GM18526 (cell line): Measurements from ENCODE around the gene RIPK4.

Source experiments
- POLR2A ChIP-seq: IDR thresholded peaks from 3 replicates; pipeline ENCODE4 v1.6.1; 2011; ENCODE audit not compliant: insufficient read length; ENCODE audit errors: extremely low read depth

Gene RIPK4

DNA sequence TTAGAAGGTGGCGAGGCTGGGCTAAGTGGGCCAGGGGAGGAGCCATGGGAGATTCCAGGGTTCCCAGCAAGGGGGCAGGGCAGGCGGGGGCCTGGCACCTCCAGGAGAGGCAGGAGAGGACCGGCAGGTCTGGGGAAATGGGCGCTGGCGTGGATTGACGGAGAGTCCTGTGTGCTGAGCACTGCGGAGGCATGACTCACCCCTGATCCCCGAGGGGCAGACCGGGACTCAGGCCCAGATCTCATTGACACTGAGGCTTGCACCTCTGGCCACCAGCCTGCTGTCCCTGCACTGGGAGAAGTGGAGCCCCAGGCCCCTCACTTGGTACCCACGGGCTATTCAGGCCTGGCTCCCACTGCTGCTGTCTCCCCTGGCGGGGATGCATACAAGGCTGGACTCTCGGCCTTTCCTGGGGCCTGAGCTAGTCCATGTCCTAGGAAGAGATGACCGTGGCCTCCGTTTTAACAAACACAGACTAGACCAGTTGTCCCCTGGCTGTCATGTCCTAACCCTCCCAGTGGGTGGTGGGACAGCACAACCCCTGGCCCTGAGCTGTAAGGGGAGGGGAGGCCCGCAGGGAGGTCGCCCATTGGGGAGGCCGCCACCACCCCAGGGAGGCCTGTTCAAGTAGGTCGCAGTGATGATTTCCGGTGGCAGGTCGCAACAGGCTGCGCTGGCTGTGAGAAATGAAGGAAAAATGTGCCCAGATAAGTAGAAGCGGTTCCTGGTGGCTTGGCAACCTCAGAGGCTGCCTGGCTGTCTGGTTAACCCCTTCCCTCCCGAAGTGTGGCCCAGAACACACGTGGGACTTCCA lies 39.7 kb downstream of the RIPK4 start:
- no peak for TF ChIP-seq POLR2A

DNA sequence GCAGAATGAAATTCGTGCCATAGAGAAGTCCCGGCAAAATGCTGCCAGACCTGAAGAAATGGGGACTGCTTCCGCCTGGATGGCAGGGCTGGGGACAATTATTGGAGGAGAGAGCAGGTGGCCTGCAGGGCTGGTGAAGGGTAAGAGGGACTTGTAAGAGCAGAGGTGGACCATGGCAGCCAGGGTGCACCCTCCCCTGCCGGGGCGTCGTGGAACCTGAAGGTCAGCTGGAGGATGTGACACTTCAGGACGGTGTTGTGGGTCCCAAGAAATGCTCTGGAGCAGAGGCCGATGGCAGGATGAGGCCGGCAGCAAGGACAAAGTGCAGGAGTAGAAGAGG lies 40.3 kb downstream of the RIPK4 start:
- TF ChIP-seq POLR2A, result no peak

DNA sequence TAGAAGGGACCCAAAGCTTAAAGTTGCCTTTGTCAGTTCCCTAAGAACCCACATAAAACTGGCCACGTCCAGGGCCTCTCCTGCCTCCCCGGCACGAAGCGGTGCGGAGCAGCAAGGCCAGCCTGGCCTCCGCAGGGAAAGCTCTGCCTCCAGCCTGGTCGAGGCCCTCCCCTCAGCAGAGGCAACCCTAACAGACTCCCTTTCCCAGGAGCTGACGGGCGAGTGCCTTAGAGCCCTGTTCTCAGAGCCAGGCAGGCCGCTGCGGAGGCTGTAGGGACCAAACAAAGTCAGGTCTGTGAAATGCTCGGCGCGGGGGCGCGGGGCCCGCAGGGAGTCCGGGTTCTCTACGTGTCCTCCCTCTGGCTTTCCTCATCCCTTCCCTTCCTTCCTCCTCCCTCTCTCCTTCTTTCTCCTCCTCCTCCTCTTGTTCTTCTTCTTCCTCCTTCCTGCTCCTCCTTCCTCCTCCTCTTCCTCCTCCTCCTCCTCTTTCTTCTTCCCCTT lies 40.7 kb downstream of the RIPK4 start:
- no peak for TF ChIP-seq POLR2A

DNA sequence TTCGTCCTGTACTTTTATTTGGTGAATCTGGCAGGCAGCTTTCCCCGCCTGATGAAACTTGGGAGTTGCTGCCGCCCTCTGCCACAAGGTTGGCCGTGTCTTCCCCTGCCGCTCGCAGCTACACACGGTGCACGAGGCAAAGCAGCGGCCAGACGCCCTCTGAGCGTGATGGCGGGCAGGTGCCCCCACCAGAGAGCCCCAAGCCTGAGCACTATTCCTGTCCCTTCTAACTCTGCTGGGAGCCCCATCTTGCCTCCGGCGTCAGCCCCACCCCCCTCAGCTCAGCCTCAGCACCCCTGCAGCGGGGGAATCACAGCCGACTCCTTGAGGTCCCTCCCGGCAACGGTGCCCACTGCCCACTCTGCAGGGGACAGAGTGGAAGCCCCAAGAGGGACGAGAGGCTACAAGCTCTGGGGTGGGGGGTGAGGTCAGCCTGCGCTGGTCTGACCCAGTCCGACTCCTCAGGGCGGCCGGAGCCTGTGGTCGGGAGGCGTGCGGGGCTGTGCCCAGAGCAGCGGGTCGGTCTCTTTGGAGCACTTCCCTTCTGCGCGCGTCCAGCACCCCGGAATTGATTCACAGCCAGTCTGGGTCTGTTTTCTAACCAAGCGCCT lies 41.3 kb downstream of the RIPK4 start:
- no peak for TF ChIP-seq POLR2A

DNA sequence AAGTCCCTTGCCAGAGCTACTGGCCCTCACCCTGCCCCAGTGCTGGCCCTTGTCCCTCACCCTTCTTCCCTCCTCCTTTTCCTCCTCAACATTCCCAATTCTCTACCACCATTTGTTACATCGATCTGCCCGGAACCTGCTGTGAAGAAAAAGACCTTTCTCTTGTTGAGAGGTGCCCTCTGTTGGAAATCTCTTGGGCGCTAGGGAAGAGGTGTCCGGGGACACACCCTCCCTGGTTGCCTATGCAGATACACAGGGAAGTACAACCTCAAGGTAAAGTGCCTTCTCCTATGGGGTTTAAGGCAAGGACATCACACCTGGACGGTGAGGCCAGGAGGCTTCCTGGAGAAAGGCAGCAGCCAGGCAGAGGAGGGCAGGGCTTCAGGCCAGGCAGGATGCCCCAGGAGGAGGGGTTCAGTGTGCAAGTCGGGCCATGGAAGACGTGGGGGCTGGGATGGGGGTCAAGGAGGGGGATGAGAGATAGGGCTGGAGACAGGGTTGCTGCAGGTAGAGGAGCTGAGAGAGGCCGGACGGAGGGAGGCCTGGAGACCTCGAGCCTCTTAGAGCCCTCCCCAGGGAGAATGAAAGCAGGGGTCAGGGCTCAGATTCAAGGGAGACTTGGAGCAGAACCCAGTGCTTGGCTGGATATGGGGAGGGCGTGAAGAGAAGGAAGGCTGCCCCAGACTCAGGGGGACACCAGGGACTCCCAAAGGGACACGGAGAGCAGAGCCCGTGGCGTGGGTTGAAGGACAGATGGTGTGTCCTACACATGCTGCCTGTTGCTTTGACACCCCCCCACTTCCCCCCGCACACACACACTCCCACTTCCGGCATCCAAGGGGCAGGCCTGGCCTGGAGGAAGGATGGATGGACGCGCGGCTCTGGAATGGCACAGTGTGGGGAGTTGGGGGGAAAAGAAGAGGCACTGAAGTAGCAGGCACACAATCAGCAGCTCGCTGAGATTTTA lies 44.5 kb downstream of the RIPK4 start:
- TF ChIP-seq POLR2A, result no peak

DNA sequence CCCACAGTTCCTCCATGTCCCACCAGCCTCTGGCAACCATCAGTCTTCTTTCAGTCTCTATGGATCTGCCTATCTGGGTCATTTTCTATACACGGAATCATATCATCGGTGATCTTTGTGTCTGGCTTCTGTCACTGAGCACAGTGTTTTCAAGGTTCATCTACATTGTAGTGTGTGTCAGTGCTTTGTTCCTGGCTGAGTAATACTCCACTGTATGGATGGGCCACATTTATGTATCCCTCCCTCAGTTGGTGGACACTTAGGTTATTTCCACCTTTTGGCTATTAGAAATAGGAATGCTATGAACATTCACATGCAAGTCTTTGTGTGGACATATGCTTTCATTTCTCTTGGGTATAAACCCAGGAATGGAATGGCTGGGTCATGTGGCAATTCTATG lies 46.6 kb downstream of the RIPK4 start:
- no peak for TF ChIP-seq POLR2A

DNA sequence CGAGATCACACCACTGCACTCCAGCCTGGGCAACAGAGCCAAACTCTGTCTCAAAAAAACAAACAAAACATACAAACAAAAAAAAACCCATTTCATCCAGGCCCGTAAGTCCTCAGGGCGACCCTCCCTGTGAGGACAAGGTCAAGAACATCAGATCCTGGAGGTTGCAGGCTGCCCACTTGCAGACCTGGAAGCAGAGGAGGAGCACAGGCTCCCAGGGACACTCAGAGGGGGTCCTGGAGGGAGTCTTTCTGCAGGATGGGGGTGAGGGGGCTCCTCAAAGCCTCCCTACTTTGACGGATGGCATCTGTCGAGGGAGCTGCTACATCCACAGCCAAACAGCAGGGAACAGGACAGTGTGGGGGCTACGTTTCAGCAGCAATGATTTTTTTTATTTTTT lies 47.2 kb downstream of the RIPK4 start:
- TF ChIP-seq POLR2A, result no peak

DNA sequence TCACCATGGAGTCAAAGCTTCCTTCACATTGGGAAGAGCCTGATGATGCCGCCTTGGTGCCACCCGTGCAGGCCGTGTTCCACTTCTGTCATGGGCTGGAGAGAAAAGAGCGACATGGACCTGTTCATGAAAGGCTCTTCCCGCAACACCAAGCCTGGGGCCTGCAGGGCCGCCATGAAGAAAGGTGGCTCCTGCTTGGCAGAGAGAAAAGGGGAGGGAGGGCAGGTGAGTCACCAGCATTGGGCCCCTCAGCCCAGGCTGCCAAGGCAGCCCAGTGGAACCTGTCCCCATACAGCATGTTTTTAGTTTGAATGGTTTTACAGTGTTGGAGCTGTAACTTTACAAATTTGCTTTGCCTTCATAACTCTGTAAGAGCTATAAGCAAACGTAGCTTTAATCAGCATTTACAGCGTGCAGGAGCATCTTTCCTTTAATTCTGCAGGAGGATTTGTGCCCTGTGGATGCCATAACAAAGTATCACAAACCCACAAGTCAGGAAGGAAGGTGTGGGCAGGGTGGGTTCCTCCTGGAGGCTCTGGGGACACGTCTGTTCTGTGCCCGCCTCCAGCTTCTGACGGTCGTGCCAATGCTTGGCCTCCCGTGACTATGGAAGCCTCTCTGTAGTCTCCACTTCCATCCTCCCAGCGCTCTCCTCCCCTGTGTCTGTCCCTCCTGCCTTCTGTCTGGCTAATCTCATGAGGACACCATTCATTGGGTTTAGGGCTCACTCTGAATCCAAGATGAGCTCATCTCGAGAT lies 49.1 kb downstream of the RIPK4 start:
- TF ChIP-seq POLR2A, result no peak

DNA sequence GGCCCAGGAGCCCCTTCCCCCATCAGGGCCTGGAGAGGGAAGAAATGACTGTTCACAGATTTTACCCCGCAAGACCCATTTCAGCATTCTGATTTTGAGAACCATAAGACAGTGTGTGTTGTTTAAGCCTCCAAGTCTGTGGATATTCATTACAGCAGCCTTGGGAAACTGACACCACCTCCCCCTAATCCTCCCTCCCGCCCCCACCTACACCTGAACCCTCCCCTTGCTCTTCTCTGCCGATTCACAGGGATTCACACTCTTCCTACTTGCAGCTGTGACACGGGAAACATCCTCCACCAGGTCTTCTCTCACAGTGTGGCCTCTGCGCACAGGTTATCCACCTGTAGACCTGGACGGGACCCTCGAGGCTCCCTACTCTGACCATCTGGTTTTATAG lies 50.1 kb downstream of the RIPK4 start:
- no peak for TF ChIP-seq POLR2A

DNA sequence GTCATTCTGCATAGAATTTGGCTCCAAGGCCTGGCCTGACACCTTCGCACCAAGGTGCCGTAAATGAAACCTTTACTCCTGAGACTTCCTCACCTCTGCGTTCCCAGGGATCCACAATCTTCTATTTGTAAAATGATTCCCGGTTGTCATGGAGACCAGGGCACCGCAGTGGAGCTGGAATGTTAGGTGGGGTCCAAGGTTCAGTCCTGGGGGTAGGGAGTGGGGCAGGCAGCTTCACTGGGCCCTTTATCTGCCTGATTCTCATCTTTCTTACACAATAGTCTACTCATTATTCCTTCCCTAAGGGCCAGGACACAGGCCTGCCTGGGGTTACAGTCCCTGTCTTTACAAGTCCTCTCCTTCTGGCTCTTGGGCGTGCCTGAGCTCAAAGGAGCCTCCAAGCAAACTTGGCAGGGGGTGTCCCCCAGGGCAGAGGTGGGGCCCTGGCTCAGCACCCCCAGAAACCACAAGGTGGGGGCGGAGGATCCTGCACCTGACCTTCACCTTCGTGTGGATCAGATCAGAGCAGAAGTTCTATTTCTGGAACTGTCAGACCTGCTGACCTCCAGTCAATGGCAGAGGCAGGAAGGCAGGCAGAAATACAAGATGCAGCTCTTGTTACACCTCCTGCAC lies 51.1 kb downstream of the RIPK4 start:
- TF ChIP-seq POLR2A, result no peak

DNA sequence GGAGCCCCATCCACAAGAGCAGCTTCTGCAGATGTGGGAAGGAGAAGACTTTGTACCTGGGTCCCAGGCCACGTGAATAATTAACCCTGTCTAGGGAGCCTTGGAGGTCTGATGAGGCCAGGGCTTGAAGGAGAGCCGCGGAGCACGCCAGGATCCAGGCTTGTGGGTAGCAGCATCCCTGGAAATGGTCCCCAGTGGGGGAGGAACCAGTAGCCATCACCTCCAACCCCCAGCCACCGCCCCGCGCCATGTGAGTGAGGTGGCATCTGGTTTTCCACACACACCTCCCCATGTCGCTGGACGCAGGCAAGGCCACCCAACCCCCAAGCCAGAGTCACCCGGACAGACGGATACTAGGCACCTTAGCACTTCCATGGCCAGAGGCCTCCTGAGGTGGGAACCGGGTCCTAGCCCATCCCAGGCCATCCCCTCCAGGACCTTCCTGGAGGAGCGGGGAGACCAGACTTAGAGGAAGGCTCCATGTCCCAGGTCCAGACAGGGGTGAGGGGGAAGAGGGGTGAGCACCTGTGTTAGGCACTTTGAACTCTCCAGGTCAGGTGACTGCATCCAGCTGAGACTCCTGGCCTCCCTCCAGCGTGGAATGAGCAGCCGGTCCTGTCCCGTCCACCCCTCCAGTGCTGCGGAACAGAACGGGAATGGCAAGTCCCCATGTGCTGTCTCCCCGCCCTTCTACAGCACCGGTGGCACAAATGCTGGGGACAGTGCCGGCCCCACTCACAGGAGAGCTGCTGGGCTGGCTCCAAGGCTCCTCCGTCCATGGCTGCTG lies 53.2 kb downstream of the RIPK4 start:
- no peak for TF ChIP-seq POLR2A

DNA sequence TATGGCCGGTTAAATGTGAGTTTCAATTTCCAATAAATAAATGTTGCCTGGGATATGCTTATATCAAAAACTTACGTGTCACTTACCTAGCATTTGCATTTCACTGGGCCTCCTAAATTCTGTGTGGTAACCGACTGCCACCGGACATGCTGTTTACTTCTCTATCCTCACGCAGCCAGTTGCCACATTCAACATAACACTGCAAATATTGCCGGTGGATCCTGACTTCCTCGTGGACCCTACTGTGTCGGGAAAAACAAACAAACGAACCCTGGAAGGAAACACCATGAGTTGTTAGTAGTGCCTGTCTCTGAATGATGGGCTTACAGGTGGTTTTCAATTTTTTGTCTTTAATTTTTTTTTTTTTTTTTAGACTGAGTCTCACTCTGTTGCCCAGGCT lies 54.1 kb downstream of the RIPK4 start:
- no peak for TF ChIP-seq POLR2A

DNA sequence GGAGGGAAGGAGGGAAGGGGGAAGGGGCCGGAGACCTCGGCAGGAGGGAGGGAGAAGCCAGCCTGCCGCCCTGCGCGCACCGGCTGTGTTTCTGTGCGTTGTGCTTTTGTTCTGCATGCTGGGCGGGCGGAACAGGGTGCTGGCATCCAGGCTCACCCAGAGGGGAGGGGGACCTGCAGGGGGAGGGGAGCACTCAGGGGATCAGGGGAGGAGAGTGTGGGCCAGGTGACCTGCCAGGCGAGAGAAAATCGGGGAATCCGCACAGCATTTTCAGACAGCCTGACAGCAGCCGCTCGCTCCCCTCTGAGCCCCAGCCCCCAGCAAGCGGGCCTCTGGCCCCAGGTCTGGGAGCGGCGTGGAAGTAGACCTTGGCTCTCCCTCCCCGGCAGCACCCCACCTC lies 54.7 kb downstream of the RIPK4 start:
- TF ChIP-seq POLR2A, result no peak
